Type B pancreatic cell (in vitro differentiated cells): Measurements from ENCODE around the gene EFTUD2. TPM values are rescaled to one million over a fixed set of nuclear protein-coding genes. Genes with fewer than 3 reads are reported as not detected.

Experiments used
- DNase-seq: peaks from one replicate; pipeline ENCODE4 v3.0.0; 2021; ENCODE audit warnings: mixed read lengths; ENCODE audit not compliant: unreplicated experiment; ENCODE audit errors: extremely low spot score
- H3K27ac Mint-ChIP-seq: 2 replicates; pipeline ENCODE4 v1.8.0; 2021; ENCODE audit warnings: mild to moderate bottlenecking, mixed read lengths
- H3K27me3 Mint-ChIP-seq: 2 replicates; pipeline ENCODE4 v1.8.0; 2021; ENCODE audit warnings: mixed read lengths
- H3K36me3 Mint-ChIP-seq: 2 replicates; pipeline ENCODE4 v1.8.0; 2021; ENCODE audit warnings: mixed read lengths
- H3K4me1 Mint-ChIP-seq: one replicate; pipeline ENCODE4 v1.8.0; 2021; ENCODE audit warnings: mixed read lengths; ENCODE audit not compliant: unreplicated experiment
- H3K4me3 Mint-ChIP-seq: 2 replicates; pipeline ENCODE4 v1.8.0; 2021; ENCODE audit warnings: mild to moderate bottlenecking, mixed read lengths
- H3K9me3 Mint-ChIP-seq: 2 replicates; pipeline ENCODE4 v1.8.0; 2021; ENCODE audit warnings: mixed read lengths
- CTCF ChIP-seq: fragments of 200-600 bp; sonication (generic); conservative IDR thresholded peaks from 2 replicates; pipeline ENCODE4 v1.5.0; 2021; ENCODE audit warnings: antibody characterized with exemption, mild to moderate bottlenecking
- total RNA-seq: library from RNA; stranded (reverse); gene quantifications from 2 replicates; pipeline ENCODE4 v1.2.1, GENCODE V29; 2021; ENCODE audit warnings: low replicate concordance

The EFTUD2 gene
- total RNA-seq, 1 donor from 2014 or later, result 122 TPM

DNA sequence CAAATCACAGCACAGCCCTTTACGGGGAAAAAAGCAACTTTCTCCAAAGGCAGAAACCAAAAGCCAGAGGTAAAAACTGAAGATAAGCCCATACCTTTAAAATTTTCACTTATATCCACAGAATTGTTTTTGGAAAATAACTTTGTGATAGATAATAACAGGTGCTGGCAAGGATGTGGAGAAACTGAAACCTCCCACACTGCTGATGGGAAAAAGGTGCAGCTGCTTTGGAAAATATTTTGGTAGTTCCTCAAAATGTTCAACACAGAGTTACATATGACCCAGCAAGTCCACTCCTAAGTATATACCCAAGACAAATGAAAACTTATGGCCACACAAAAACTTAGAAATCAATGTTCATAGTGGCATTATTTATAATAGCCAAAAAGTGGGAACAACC, 12.2 kb downstream of the EFTUD2 start:
- no peaks in the 10 kb centered on the region for H3K4me1 Mint-ChIP-seq
- H3K36me3 Mint-ChIP-seq, result peaks cover 8% of the 10 kb centered on the region
- H3K27me3 Mint-ChIP-seq, result no peaks in the 10 kb centered on the region
- H3K27ac Mint-ChIP-seq, result no peak overlapping the region
- no peaks in the 10 kb centered on the region for H3K9me3 Mint-ChIP-seq
- no peak overlapping the region for H3K4me3 Mint-ChIP-seq
- no peak for DNase-seq
- no peak for TF ChIP-seq CTCF

GRCh38 chr17:44884941-44885340, 14.3 kb downstream of the EFTUD2 start:
- H3K4me1 Mint-ChIP-seq, result no peaks in the 10 kb centered on the region
- H3K36me3 Mint-ChIP-seq, result peaks cover 4% of the 10 kb centered on the region
- H3K27ac Mint-ChIP-seq, result no peak overlapping the region
- no peak overlapping the region for H3K4me3 Mint-ChIP-seq
- H3K9me3 Mint-ChIP-seq, result no peaks in the 10 kb centered on the region
- H3K27me3 Mint-ChIP-seq, result no peaks in the 10 kb centered on the region
- DNase-seq, result no peak
- TF ChIP-seq CTCF, result no peak

GRCh38 chr17:44881145-44881544, 18.1 kb downstream of the EFTUD2 start:
- Mint-ChIP-seq H3K4me3 (no peak overlapping the region), H3K36me3 (peaks cover 8% of the 10 kb centered on the region), H3K9me3 (no peaks in the 10 kb centered on the region), H3K4me1 (no peaks in the 10 kb centered on the region), H3K27me3 (no peaks in the 10 kb centered on the region), H3K27ac (no peak overlapping the region)
- no peak for DNase-seq
- no peak for TF ChIP-seq CTCF

- Mint-ChIP-seq H3K27me3 (no peaks in the 10 kb centered on the region), H3K27ac (no peak overlapping the region), H3K36me3 (peaks cover 12% of the 10 kb centered on the region), H3K4me3 (no peak overlapping the region), H3K9me3 (no peaks in the 10 kb centered on the region), H3K4me1 (no peaks in the 10 kb centered on the region)
- no peak for DNase-seq
- TF ChIP-seq CTCF, result no peak
Observed at GRCh38 chr17:44880062-44880461, 19.2 kb downstream of the EFTUD2 start.

DNA sequence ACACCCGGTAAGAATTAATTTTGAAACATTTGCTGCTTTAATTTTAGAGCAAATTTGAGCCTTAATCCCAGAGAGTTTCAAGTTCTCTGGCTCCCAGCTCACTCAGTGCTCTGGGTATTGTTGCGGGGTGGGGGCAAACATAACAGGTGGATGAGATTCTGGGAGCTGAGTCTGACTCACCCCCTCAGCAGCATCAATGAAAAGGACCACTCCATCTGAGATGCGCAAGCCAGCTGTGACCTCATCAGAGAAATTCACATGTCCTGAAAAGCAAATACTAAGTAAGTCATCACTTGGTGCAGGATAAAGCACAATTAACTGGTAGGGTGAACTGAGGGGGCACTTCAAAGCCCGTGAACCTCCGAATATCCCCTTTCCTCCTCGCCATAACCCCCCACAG, 19.9 kb downstream of the EFTUD2 start:
- H3K36me3 Mint-ChIP-seq, result peaks cover 12% of the 10 kb centered on the region

More for the DNA sequence above, 19.9 kb downstream of the EFTUD2 start:
- DNase-seq, result no peak
- H3K4me3 Mint-ChIP-seq, result no peak overlapping the region
- H3K4me1 Mint-ChIP-seq, result no peaks in the 10 kb centered on the region
- H3K27ac Mint-ChIP-seq, result no peak overlapping the region
- H3K27me3 Mint-ChIP-seq, result no peaks in the 10 kb centered on the region
- H3K9me3 Mint-ChIP-seq, result no peaks in the 10 kb centered on the region
- no peak for TF ChIP-seq CTCF
